Stimulated activated naive CD4-positive, alpha-beta T cell treated with Interleukin-2 at 50 U/mL for 16 hours (primary cell): ENCODE results near the gene GAK.

Experiments used
- DNase-seq: peaks from one replicate; lab custom pipeline; 2025; lab: John Stamatoyannopoulos, UW

GAK gene

DNA sequence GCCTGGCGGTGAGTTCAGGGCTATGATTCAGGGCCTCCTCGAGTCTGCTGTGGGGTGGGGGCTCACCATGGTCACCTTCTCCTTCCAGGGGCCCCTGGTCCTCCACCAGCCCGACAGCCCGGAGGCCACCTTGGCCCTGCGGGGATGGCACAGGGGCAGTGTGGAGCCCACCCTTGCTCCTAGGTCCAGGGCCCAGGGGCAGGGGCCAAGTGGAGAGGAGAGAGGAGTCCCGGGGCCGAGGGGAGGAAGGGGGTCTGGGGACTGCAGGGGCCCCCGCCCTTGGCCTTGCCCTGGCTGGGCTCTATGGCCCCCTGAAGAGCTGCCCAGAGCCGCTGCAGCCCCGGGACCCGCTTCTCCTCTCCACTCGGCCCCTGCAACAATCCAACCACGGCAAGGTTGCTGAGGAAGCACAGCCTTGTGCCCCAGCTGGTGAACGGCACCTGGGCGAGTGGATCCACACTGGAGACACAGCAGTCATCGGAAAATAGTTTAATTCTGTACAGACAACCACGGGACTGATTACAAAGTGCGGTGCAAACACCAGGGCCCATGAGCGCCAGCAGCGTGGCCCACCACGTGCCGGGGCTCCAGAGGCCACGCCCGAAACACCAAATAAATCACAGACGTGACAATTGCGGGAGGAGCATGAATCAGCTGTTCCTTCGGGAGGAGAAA is 83.2 kb downstream of the GAK start:
- DNase-seq: no peak

DNA sequence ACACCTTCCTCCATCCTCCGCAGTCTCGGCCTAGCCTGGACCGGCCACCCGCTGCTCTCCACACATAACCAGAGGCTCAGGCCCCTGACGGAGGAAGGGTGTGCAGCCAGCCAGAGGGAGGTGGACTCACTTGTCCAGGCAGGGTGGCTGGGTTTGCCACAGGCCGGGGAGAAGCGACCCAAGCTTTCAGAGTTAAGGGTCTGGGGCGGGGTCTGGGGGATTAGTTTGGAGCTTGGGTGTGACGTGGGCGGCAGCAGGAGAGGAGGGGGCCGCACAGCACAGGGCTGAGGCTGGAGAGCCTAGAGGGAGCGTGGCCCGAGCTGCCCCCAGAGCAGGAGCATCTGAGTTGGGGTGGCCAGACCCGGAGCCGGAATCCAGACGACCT is 83.8 kb downstream of the GAK start:
- no peak for DNase-seq

- DNase-seq: no peak
Observed at GRCh38 chr4:845836-846251, 86.3 kb downstream of the GAK start.

GRCh38 chr4:845233-845835 is 86.8 kb downstream of the GAK start:
- no peak for DNase-seq

- no peak for DNase-seq
Observed at GRCh38 chr4:844752-845232, 87.3 kb downstream of the GAK start.

DNA sequence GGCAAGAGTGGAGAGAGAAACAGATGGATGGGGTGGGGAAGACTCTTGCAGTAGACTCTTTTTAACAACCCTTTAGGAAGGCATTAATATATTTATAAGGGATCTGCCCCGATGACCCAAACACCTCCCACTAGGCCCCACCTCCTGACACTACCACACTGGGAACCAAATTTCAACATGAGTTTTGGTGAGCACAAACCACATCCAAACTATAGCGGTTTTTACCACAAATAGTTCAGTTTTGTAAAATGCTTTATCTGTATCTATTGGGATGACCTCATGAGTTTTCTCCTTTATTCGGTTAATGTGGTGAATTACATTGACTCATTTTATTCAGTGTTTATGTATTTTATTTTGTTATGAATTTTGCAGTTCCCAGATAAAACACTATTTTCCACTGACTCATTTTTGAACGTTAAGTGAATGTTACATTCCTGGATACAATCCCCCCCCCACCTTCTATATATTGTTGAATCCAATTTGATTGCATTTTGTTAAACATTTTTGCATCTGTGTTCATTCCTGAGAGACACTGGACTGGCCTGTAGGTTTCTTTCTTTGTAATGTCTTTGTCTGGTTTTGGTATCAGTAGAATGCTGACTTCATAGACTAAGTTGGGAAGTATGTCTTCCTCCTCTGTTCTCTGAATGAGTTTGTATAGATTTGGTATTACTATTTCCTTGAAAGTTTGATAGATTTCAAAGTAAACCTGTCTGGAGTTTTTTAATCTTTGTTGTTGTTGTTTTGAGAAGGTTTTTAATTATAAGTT is 92.3 kb downstream of the GAK start:
- DNase-seq: no peak

GRCh38 chr4:837772-838171 is 94.3 kb downstream of the GAK start:
- DNase-seq: no peak

GRCh38 chr4:836750-837301 is 95.3 kb downstream of the GAK start:
- DNase-seq: no peak

- DNase-seq: no peak
Observed at GRCh38 chr4:836003-836511, 96.1 kb downstream of the GAK start.

GRCh38 chr4:835148-836002 is 96.7 kb downstream of the GAK start:
- DNase-seq: no peak

- no peak for DNase-seq
Observed at GRCh38 chr4:834368-835147, 97.6 kb downstream of the GAK start.

DNA sequence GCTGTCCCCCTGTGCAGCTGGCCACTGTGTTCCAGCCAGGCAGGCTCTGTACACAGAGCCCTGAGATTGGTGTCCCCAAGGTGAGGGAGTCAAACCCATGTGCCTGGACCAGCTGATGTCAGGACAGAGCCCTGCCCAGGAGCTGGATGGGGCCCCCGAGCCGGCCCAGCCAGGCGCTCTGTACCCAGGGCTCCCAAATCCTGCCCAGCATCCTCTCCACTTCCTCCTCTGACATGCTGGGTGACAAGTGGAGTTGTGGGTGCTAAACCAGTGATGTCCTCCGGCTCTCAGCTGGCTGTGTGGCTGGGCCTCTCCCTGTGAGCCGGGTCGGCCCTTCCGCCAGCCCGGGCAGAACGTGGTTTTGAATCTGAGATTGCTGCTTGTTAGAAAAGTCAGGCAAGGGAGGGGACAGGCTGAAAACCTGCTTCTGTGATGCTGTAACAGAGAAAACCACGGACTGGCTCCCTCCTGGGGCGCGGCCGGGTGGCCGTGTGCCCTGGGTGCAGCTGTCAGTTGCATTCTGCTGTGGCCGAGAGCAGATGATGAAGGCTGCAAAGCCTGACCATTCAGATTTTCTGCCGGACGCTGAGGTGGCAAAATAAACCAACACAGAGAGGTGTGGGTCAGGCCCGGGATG is 98.3 kb downstream of the GAK start:
- DNase-seq: no peak

DNA sequence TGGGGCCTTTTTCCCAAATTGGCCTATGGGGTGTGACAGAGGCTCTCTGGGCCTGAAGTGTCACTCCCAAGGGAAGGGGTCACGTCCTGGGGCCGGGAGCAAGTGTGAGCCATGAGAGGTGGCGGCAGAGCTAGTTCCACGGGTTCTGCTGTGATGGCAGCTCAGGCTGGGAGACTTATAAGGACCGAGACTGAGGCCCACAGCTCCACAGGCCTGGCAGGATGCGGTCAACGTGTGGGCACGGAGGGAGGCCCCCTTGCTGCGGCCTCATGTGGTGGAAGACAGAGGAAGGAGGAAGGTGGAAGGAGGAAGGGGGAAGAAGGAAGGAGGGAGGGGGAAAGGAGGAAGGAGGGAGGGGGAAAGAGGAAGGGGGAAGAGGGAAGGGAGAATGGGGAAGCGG is 99.0 kb downstream of the GAK start:
- peak; percentile 15 for DNase-seq

GRCh38 chr4:832536-832935 is 99.6 kb downstream of the GAK start:
- DNase-seq: no peak

GRCh38 chr4:832108-832507 is 100.0 kb downstream of the GAK start:
- no peak for DNase-seq

DNA sequence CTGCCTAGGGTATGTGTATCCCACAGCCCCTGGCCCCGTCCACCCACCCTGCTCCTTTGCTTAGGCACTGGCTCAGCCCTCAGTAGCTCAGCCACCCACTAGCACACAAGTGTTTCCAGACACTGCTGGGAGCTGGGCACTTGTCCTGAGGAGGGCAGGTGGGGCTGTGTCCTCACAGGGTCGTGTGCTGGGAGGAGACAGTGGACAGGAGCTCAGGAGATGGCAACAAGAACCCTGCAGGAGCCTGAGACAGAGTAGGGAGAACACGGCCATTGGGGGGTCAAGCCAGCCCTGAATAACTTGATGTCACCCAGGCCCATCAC is 100.7 kb downstream of the GAK start:
- no peak for DNase-seq

GRCh38 chr4:830601-831482 is 101.3 kb downstream of the GAK start:
- no peak for DNase-seq

DNA sequence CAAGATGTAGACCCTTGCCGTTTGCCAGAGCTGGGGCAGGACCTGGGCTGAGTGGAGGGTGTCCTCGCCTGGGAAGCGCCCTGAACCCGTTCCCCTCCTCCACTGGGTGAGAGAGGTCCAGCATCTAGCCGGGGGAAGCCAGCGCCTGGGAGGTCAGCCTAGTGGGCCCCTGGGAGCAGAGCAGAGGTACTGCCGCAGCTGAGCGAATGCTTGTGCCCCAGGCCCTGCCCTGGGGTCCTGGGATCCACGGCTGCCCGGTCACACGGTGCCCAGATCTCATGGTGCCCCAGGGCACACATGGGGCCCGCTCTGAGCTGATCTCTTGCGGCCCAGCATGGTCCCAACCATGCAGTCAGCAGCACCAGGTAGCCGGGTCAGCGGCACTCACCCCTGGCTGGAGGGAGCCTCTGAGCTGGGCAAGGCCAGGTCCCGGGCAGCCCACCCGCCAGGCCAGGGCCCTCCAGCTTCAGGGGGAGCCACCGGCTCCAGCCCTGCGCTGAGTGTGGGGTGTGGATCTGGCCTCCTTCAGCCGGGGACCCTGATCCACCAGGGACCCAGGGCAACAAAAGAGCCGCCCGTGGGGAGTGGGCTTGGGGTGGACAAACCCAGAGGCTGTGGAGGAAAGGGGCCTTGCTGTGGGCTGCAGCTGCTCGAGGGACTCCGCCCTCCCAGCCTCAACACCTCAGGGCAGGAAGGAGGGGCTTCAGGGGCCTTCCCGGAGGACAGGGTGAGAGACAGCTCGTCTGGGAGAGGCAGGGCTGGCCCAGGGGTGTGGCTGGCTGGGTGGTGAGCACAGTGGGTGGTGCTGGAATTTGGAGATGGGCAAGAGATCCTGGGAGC is 102.1 kb downstream of the GAK start:
- DNase-seq: no peak

DNA sequence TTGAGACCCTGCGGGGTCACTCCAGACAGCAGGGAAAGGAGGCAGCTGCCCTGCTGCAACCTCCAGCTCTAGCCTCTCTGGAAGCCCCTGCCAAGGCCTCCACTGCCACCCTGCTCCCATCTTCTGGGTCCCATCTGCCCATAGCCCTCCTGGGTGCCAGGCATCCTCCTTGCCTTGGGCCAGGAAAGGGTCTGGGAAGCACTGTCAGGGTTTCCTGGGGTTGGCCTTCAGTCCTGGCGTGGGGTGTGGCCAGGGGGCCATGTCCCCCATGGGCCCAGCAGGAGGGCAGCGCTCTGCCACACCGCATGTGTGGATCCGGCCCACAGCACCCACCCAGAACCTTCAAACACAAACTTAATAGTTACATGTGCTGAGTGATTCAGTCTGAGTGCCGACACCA is 102.8 kb downstream of the GAK start:
- DNase-seq: no peak
